Upper lobe of left lung (tissue), 6 donors: ENCODE measurements around the gene CATSPERE. TPM values are rescaled to one million over a fixed set of nuclear protein-coding genes. Genes with fewer than 3 reads are reported as not detected.
"Not testable (repeated sequence)": the region's sequence is repeated elsewhere in the genome, so short reads cannot be mapped to it uniquely, and the experiment has no call there.

ENCODE experiments used
- ATAC-seq, 2 donors: fragments of 200-7000 bp; cut with Tn5 transposase; one replicate each; pipeline ENCODE4 v1.9.1; 2022; ENCODE audit warnings: mild to moderate bottlenecking in 2 of 2, moderate library complexity in 2 of 2; ENCODE audit not compliant: low FRiP score in 2 of 2
- DNase-seq, 2 donors: peaks; one replicate each; pipeline ENCODE4 v3.0.0-alpha.2; 2019 to 2020
- H3K27ac ChIP-seq, 4 donors: fragments of 200-600 bp; sonication (generic); one replicate each; pipeline ENCODE4 v1.5.1; 2016 to 2019
- H3K27me3 ChIP-seq, 4 donors: fragments of 200-600 bp; sonication (generic); one replicate each; pipeline ENCODE4 v1.5.1; 2017 to 2019
- H3K36me3 ChIP-seq, 4 donors: fragments of 200-600 bp; sonication (generic); one replicate each; pipeline ENCODE4 v1.5.1; 2016 to 2019
- H3K4me1 ChIP-seq, 4 donors: fragments of 200-600 bp; sonication (generic); one replicate each; pipeline ENCODE4 v1.5.1; 2018 to 2019
- H3K4me3 ChIP-seq, 4 donors: fragments of 200-600 bp; sonication (generic); one replicate each; pipeline ENCODE4 v1.5.1; 2017 to 2019; ENCODE audit warnings: mild to moderate bottlenecking in 2 of 4, moderate library complexity in 1 of 4
- H3K9me3 ChIP-seq, 4 donors: fragments of 200-600 bp; sonication (generic); one replicate each; pipeline ENCODE4 v1.5.1; 2018 to 2019
- EP300 ChIP-seq, 4 donors: sonication (generic); formaldehyde crosslinking; IDR thresholded peaks; one replicate each; pipeline ENCODE4 v1.5.1; 2017; ENCODE audit warnings: antibody characterized with exemption in 4 of 4, control low read depth in 2 of 4
- POLR2A ChIP-seq, 4 donors: fragments of 450-650 bp; IDR thresholded peaks; one replicate each; pipeline ENCODE4 v1.5.1; 2016 to 2017; ENCODE audit warnings: antibody characterized with exemption in 4 of 4, mild to moderate bottlenecking in 2 of 4
- POLR2AphosphoS5 ChIP-seq, 2 donors: sonication (generic); formaldehyde crosslinking; IDR thresholded peaks; one replicate each; pipeline ENCODE4 v1.5.1; 2017; ENCODE audit warnings: antibody characterized with exemption in 2 of 2
- WGBS, 2 donors: methylation state at CpG; one replicate each; pipeline ENCODE4 v1.1.5; 2017 to 2018; 5-methylcytosine and 5-hydroxymethylcytosine counted together
- total RNA-seq, 6 donors: library from RNA; depleted of rRNA in 4 of 6; stranded (reverse); fragments of >200 nt in 4 of 6; gene quantifications; one replicate each; pipeline versions ENCODE4 v1.1.0 to v1.2.1, GENCODE V29; 2016 to 2021
- TF ChIP-seq, protein P1 (sequence below), 6 experiments: fragments of 450-650 bp in 4 of 6; fragments of 200-600 bp in 2 of 6; sonication (generic) in 2 of 6; IDR thresholded peaks; one replicate each; pipeline ENCODE4 v1.5.1; 2016 to 2019; ENCODE audit warnings: antibody characterized with exemption in 6 of 6
- donor health status: DM: no; HTN: no; CAD: no; lungs with moderate emphysema.
- donor health status: DM: no; HTN: yes; CAD: no; lungs with severe emphysema.

The CATSPERE gene
- total RNA-seq, 6 donors from 2014 or later, result 0.91 to 2.4 (median 1.4) TPM; not detected in 1

DNA sequence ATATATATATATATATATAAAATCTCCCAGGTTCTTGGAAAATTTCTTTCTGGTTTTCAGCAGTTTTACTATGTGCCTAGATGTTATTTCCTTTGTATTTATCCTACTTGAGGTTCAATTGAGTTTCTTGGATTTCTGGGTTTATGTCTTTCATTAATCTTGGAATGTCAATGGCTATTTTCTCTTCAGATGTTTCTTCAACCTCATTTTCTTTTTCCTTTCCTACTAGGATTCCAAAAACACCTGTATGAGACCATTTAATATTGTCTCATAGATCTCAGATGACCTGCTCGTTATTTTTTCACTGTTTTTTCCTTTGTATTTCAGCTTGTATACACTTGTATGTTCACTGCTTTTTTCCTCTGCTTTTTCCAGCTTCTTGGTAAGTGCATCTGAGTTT lies 96.5 kb downstream of the CATSPERE start:
- 83 to 89% methylated on average over 1 of the region's 1 CpG for WGBS, 2 donors
- no peak for TF ChIP-seq POLR2AphosphoS5 (IDR thresholded peaks at IDR 0.05)
- no peak for TF ChIP-seq EP300 (IDR thresholded peaks at IDR 0.05)
- TF ChIP-seq POLR2A (IDR thresholded peaks at IDR 0.05), result no peak
- TF ChIP-seq, protein P1, sequence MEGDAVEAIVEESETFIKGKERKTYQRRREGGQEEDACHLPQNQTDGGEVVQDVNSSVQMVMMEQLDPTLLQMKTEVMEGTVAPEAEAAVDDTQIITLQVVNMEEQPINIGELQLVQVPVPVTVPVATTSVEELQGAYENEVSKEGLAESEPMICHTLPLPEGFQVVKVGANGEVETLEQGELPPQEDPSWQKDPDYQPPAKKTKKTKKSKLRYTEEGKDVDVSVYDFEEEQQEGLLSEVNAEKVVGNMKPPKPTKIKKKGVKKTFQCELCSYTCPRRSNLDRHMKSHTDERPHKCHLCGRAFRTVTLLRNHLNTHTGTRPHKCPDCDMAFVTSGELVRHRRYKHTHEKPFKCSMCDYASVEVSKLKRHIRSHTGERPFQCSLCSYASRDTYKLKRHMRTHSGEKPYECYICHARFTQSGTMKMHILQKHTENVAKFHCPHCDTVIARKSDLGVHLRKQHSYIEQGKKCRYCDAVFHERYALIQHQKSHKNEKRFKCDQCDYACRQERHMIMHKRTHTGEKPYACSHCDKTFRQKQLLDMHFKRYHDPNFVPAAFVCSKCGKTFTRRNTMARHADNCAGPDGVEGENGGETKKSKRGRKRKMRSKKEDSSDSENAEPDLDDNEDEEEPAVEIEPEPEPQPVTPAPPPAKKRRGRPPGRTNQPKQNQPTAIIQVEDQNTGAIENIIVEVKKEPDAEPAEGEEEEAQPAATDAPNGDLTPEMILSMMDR (IDR thresholded peaks at IDR 0.05), result no peak

DNA sequence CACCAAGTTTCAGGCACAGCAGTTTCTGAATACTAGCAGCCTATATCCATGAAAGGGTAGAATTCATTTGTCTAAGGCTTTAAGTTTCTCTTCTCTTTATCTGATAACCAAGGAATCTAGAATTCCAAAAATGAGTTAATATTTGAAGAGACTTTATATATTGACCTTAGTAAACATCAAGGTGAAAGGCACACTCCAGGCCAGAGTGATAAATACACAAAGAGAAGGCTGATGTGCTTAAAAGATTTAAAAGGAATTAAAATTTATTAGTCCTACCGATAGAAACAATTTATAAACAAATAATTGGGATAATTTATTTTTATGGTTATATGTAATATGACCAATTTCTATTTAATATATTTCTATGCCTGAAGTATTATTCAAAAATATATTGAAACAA lies 98.5 kb downstream of the CATSPERE start:
- TF ChIP-seq POLR2A (IDR thresholded peaks at IDR 0.05), result no peak
- TF ChIP-seq EP300 (IDR thresholded peaks at IDR 0.05), result no peak
- no peak for TF ChIP-seq POLR2AphosphoS5 (IDR thresholded peaks at IDR 0.05)
- TF ChIP-seq, protein P1 (IDR thresholded peaks at IDR 0.05), result no peak
- no peak overlapping the region for H3K27ac ChIP-seq
- DNase-seq (no peak), ATAC-seq (no peak)
- H3K36me3 ChIP-seq, result no peaks in the 10 kb centered on the region
- H3K27me3 ChIP-seq, result no peaks in the 10 kb centered on the region
- H3K4me1 ChIP-seq, result no peaks in the 10 kb centered on the region
- H3K4me3 ChIP-seq, result no peak overlapping the region
- H3K9me3 ChIP-seq, result peaks cover 4 to 18% (median 11%) of the 10 kb centered on the region in 4 donors
- 69 to 78% methylated on average over 1 of the region's 1 CpG for WGBS, 2 donors

More for the DNA sequence above, 96.5 kb downstream of the CATSPERE start:
- DNase-seq (no peak), ATAC-seq (no peak)
- Histone ChIP-seq H3K36me3 (no peaks in the 10 kb centered on the region), H3K4me3 (no peak overlapping the region), H3K9me3 (peaks cover 4 to 18% (median 11%) of the 10 kb centered on the region in 4 donors), H3K4me1 (no peaks in the 10 kb centered on the region), H3K27me3 (no peaks in the 10 kb centered on the region), H3K27ac (no peak overlapping the region)

DNA sequence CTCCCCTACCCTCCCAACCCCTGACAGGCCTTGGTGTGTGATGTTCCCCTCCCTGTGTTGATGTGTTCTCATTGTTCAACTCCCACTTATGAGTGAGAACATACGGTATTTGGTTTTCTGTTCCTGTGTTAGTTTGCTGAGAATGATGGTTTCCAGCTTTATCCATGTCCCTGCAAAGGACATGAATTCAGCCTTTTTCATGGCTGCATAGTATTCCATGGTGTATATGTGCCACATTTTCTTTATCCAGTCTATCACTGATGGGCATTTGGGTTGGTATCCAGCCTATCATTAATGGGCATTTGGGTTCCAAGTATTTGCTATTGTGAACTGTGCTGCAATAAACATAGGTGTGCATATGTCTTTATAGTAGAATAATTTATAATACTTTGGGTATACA lies 101.8 kb downstream of the CATSPERE start:
- not testable (repeated sequence) for H3K9me3 ChIP-seq, H3K27ac ChIP-seq, H3K27me3 ChIP-seq, H3K4me3 ChIP-seq, H3K4me1 ChIP-seq, DNase-seq, ATAC-seq, H3K36me3 ChIP-seq
- WGBS, 2 donors, result 100% methylated on average over 1 of the region's 1 CpG

DNA sequence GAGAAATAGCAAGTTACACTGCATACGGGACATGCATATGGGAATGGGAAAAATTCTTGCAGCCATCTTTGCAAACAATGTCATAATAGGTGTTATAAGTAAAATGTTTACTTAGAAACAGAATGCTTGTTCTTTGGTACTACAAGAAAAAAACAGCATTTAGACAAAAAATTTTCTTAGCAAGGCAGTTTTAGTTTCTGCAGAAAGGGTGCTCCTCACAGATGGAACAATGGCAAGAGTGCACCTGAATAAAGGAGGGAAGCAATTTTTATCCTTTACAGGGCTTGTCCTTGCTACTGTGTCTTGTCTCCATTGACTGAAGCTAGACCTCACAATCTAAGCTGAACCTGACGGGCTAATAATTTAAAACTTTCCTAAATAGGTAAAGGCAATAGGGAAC lies 112.7 kb downstream of the CATSPERE start:
- TF ChIP-seq EP300 (IDR thresholded peaks at IDR 0.05) (no peak), POLR2A (IDR thresholded peaks at IDR 0.05) (no peak), POLR2AphosphoS5 (IDR thresholded peaks at IDR 0.05) (no peak)
- TF ChIP-seq, protein P1 (IDR thresholded peaks at IDR 0.05), result no peak
- Histone ChIP-seq H3K9me3 (peaks cover 32 to 60% (median 57%) of the 10 kb centered on the region in 4 donors), H3K36me3 (no peaks in the 10 kb centered on the region), H3K27ac (no peak overlapping the region), H3K4me3 (no peak overlapping the region), H3K27me3 (no peaks in the 10 kb centered on the region), H3K4me1 (no peaks in the 10 kb centered on the region)
- no peak for DNase-seq
- no peak for ATAC-seq
- 95 to 100% methylated on average over 2 of the region's 2 CpGs for WGBS, 2 donors

DNA sequence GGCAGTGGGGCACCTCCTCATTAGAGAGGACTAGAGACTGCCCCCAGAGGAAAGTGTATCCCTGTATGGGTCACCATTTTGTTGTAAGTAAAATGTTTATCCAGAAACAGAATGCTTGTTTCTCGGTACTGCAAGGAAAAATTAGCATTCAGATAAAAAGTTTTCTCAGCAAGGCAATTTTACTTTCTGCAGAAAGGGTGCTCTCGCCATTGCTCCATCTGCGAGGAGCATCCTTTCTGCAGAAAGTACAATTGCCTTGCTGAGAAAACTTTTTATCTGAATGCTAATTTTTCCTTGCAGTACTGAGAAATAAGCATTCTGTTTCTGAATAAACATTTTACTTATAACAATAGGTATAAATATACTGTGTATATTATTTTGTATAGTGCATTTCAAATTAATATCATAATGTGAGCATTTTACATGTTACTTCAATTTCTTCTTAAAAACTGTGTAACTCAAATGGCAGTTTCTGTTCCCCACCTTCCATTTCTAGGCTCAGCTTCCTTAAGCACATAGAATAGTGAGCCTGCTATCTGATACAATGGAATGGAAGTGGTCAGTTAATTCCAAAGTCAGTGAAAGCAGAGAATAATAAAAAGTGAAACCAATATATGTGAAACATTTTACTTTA lies 115.3 kb downstream of the CATSPERE start:
- no peaks in the 10 kb centered on the region for H3K36me3 ChIP-seq
- H3K27ac ChIP-seq, result no peak overlapping the region
- TF ChIP-seq POLR2A (IDR thresholded peaks at IDR 0.05), result no peak
- TF ChIP-seq, protein P1 (IDR thresholded peaks at IDR 0.05), result no peak
- TF ChIP-seq POLR2AphosphoS5 (IDR thresholded peaks at IDR 0.05), result no peak
- TF ChIP-seq EP300 (IDR thresholded peaks at IDR 0.05), result no peak
- H3K27me3 ChIP-seq, result no peaks in the 10 kb centered on the region
- no peaks in the 10 kb centered on the region for H3K4me1 ChIP-seq
- no peak for DNase-seq
- ATAC-seq, result no peak
- no peak overlapping the region for H3K4me3 ChIP-seq
- peaks cover 32 to 60% (median 57%) of the 10 kb centered on the region in 4 donors for H3K9me3 ChIP-seq
- 97 to 98% methylated on average over 3 of the region's 3 CpGs for WGBS, 2 donors

DNA sequence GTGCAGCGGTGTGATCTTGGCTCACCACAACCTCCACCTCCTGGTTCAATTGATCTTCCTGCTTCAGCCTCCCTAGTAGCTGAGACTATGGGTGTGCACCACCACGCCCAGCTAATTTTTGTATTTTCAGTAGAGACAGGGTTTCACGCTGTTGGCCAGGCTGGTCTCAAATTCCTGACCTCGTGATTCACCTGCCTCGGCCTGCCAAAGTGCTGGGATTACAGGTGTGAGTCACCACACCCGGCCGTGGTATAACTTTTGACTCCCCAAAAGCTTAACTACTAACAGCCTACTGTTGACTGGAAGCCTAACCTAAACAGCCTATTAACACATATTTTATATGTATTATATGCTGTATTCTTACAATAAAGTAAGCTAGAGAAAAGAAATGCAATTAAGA lies 117.1 kb downstream of the CATSPERE start:
- not testable (repeated sequence) for H3K27me3 ChIP-seq, H3K4me1 ChIP-seq, H3K27ac ChIP-seq, DNase-seq, ATAC-seq, H3K36me3 ChIP-seq, H3K4me3 ChIP-seq
- peaks cover 32 to 51% (median 47%) of the 10 kb centered on the region in 4 donors for H3K9me3 ChIP-seq
- WGBS, 2 donors, result 91 to 97% methylated on average over 7 of the region's 7 CpGs
